Measurements from ENCODE around the gene MAGI1.
A peak's percentile ranks its signal among the peaks of the same experiment; 100 is the strongest.
"Not testable (repeated sequence)": the region's sequence is repeated elsewhere in the genome, so short reads cannot be mapped to it uniquely, and the experiment has no call there.

The MAGI1 gene

GRCh38 chr3:65748326-65748725 lies 290.4 kb downstream of the MAGI1 start:
- no peak for DNase-seq (ENCODE audit: low spot score)

- no peak for DNase-seq (ENCODE audit: low spot score)
Observed at GRCh38 chr3:65746848-65747247, 291.9 kb downstream of the MAGI1 start.

- no peak for DNase-seq (ENCODE audit: low spot score)
Observed at GRCh38 chr3:65745306-65745705, 293.4 kb downstream of the MAGI1 start.

- DNase-seq (ENCODE audit: low spot score): no peak
Observed at GRCh38 chr3:65742914-65743313, 295.8 kb downstream of the MAGI1 start.

- DNase-seq (ENCODE audit: low spot score): no peak
Observed at GRCh38 chr3:65741540-65741939, 297.2 kb downstream of the MAGI1 start.

- DNase-seq (ENCODE audit: low spot score): no peak
Observed at GRCh38 chr3:65739901-65740541, 298.7 kb downstream of the MAGI1 start.

GRCh38 chr3:65734792-65735191 lies 303.9 kb downstream of the MAGI1 start:
- DNase-seq (ENCODE audit: low spot score): no peak

GRCh38 chr3:65734382-65734781 lies 304.3 kb downstream of the MAGI1 start:
- no peak for DNase-seq (ENCODE audit: low spot score)

- DNase-seq (ENCODE audit: low spot score): no peak
Observed at GRCh38 chr3:65733459-65733858, 305.3 kb downstream of the MAGI1 start.

- DNase-seq (ENCODE audit: low spot score): peak; percentile 70
Observed at GRCh38 chr3:65732051-65732935, 306.4 kb downstream of the MAGI1 start.

- no peak for DNase-seq (ENCODE audit: low spot score)
Observed at GRCh38 chr3:65730449-65730848, 308.3 kb downstream of the MAGI1 start.

GRCh38 chr3:65729973-65730372 lies 308.7 kb downstream of the MAGI1 start:
- no peak for DNase-seq (ENCODE audit: low spot score)

GRCh38 chr3:65729555-65729954 lies 309.2 kb downstream of the MAGI1 start:
- no peak for DNase-seq (ENCODE audit: low spot score)

GRCh38 chr3:65728138-65728537 lies 310.6 kb downstream of the MAGI1 start:
- DNase-seq (ENCODE audit: low spot score): no peak

GRCh38 chr3:65723985-65724384 lies 314.7 kb downstream of the MAGI1 start:
- no peak for DNase-seq (ENCODE audit: low spot score)

GRCh38 chr3:65723011-65723410 lies 315.7 kb downstream of the MAGI1 start:
- no peak for DNase-seq (ENCODE audit: low spot score)

- DNase-seq (ENCODE audit: low spot score): no peak
Observed at GRCh38 chr3:65720989-65721737, 317.6 kb downstream of the MAGI1 start.

- DNase-seq (ENCODE audit: low spot score): not testable (repeated sequence)
Observed at GRCh38 chr3:65719639-65720038, 319.1 kb downstream of the MAGI1 start.

GRCh38 chr3:65717676-65718346 lies 320.9 kb downstream of the MAGI1 start:
- no peak for DNase-seq (ENCODE audit: low spot score)

- DNase-seq (ENCODE audit: low spot score): no peak
Observed at GRCh38 chr3:65716071-65716751, 322.5 kb downstream of the MAGI1 start.

GRCh38 chr3:65714134-65714533 lies 324.6 kb downstream of the MAGI1 start:
- no peak for DNase-seq (ENCODE audit: low spot score)

- DNase-seq (ENCODE audit: low spot score): no peak
Observed at GRCh38 chr3:65713016-65713415, 325.7 kb downstream of the MAGI1 start.
